GM18873 (cell line): ENCODE results near the gene CDC73.
A peak's percentile ranks its signal among the peaks of the same experiment; 100 is the strongest.
"Not testable (repeated sequence)": the region's sequence is repeated elsewhere in the genome, so short reads cannot be mapped to it uniquely, and the experiment has no call there.

Source experiments
- ATAC-seq: cut with Tn5 transposase; IDR thresholded peaks from one replicate; pipeline ENCODE4 v1.9.1; 2021; ENCODE audit warnings: mild to moderate bottlenecking, moderate library complexity, moderate number of reproducible peaks; ENCODE audit not compliant: unreplicated experiment, low FRiP score

Gene CDC73

DNA sequence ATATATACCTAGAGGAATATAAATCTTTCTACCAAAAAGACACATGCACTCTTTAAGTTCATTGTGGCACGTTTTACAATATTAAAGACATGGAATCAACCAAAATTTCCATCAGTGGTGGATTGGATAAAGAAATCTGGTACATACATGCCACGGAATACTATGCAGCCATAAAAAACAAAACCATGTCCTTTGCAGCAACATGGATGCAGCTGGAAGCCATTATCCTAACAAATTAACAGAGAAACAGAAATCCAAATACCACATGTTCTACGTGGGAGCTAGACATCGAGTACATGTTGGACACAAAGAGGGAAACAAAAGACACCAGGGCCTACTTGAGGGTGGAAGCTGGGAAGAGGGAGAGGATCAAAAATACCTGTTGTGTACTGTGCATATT, 97.6 kb downstream of the CDC73 start:
- no peak for ATAC-seq

DNA sequence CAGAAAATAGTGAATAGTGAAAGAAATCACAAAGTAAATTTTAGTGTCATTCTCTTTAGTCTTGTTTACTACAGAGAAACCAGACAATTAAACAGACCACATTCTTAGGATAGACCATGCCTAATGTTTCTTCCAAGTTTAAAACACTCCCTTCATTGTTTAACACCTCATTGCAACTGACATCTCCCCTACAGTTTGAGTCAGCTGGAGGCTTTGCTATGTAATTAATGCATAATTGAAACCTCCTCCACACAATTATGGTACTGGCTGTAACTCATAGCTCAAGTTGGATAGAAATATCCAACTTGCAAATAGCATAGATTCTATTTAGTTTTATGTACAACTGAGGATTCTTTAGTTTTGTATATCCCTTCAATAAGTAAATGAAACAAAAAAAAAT, 99.8 kb downstream of the CDC73 start:
- ATAC-seq, result no peak

DNA sequence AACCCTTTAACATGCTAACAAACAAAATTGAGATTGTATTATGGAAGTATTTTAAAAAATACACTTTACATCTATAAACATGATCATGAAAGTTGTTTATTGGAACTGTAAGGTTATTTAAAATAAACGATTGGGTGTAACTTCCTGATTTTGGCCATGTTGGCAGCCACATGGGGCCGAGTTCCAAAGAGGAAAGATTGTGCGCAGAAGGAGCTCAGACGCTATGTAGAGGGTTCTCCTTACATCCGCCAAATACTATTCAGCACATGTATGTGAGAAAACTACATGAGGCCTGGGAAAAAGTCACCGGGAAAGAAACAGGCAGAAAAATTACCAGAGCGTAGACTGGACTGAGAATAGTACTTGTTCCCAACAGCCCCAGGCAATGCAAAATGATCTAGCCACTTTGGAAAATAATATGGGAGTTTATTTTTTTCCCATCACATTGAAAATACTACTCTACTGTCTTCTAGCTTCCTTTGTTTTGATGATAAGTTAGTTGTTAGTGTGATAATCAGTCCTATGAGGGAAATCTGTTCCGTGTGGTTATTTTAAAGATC, 100.3 kb downstream of the CDC73 start:
- ATAC-seq, result no peak

DNA sequence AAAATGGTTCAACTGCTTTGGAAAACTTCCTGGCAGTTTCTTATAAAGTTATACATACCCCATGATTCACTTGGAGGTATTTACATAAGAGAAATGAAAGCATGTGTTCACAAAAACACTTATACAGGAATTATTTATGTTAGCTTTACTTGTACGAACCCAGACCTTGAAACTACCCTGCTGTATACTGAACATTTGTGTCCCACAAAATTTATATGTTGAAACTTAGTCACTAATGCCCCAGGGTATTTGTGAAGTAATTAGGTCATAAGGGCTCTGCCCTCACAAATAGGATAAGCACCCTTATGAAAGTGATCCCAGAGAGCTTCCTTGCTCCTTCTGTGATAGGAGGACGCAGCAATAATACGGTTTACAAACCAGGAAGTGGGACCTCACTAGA, 107.3 kb downstream of the CDC73 start:
- ATAC-seq, result no peak

DNA sequence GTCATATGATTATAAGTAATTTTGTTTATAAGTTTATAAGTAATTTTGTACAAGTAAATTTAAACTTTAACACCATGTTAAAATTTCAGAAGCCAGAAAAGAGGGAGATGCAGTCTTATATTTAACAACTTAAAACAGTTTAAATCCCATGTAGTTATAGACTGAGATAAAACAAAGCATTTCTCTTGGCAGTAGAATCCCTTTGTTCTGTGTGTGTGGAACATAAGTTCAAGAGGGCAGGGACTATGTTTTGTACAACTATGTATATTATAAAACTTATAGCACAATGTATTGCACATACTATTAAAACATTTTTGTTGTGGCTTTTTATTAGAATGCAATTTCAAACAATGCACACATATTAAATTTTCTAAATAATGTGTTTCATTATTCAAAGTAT, 109.3 kb downstream of the CDC73 start:
- ATAC-seq, result not testable (repeated sequence)

DNA sequence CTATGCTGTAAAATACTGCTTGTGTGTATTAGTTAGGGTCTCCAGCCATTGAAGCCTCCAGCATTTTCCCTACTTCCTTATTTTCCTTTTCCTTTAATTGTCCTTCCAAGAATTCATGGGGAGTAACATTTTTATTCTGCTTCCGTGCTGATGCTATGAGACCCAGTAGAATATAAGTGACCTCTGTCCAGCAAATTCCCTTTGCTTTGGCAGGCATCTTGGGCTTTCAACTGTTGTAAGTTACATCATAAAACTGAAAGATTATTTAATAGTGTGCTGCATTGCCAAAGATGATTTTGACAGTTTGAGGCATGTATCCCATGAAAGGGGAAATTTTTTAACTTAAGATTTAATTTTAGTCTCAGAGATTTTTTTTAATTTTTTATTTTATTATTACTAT, 112.7 kb downstream of the CDC73 start:
- ATAC-seq, result no peak

DNA sequence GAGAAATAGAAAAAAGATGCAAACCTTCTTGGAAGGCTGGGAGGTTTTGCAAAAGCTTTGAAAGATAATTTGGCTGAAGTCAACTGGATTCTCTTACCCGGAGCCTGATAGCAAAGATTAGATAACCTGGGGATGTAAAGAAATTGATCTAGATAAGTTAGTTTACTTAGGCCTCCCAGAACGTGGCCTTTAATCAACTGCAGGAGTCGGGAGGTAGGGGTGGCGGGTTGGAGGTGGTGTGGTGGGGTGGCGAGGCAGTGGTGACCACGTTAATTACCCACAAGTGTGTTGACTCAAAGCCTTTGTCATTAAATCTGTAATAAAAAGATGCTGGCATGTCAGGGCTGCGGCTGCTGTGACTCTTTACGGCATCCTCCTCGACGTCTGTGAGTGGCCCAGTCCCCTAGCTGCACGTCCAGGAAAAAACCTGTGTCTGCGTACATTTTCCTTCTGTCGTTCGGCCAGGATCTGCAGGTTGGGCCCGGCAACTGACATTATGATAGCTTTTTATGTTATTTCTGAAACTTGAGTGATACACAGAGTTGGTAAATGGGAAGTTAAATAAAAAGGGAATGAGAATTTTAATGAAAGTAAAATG, 115.6 kb downstream of the CDC73 start:
- ATAC-seq, result no peak

DNA sequence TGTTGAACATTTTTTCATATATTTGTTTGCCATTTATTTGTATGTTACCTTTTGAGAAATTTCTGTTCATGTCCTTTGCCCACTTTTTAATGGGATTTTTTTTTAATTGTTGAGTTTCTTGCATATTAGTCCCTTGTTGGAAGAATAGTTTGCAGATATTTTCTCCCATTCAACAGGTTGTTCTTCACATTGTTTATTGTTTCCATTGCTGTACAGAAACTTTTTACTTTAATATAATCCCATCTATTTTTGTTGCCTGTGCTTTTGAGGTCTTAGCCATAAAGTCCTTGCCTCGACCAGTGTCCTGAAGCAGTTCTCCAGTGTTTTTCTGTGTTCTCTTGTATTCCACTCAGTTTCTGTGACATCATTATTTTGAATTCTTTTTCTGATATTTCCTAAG, 118.8 kb downstream of the CDC73 start:
- no peak for ATAC-seq

DNA sequence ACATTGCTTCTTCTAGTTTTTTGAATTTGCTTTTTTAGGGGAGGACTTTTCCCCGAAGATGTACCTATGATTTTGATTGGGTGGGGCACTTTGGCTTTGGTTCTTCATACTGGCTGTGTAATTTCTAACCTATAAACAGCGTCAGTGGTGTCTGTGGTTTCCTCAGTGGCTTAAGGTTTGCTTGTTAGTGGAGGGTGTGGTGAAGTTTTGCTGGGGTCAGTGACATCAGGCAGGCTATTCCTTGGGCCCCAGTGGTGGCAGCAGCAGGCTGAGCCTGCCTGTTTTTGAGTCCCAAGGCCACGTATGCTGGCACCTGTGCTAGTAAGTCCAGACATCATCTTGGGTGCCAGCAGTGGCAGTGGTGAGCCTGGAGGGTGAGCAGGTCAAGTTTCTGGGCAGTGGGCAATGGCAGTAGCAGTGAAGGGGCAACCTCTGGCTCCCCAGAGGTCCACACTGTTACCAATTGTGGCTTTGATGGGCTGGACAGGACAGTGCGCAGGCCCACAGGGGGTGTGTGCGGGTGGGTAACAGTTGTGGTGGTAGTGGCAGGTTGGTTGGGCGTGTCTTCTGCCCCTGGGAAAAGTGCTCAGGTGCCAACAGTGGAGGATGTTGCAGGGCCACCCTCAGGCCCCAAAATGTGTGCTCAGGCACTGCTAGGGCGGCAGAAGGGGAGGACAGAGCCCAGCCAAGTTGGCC, 119.4 kb downstream of the CDC73 start:
- ATAC-seq, result peak; percentile 85

DNA sequence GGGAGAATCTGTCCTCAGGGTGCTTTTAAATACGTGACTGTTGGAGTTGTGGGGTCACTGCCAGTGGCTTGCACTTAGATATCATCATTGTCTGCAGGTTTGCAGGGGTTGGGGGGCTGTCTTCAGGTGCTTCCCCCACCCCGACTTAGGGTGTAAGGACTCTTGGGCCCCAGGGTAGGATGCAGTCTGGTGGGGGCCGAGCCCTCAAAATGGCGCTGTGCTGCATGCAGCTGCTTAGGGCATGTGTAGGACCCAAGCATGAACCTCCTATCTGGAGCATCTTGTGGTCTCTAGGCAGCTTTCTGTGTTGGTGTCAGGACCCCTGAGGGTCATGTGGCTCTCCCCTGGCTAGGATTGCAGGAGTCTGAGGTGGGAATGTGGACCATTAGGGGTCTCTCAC, 120.2 kb downstream of the CDC73 start:
- no peak for ATAC-seq

DNA sequence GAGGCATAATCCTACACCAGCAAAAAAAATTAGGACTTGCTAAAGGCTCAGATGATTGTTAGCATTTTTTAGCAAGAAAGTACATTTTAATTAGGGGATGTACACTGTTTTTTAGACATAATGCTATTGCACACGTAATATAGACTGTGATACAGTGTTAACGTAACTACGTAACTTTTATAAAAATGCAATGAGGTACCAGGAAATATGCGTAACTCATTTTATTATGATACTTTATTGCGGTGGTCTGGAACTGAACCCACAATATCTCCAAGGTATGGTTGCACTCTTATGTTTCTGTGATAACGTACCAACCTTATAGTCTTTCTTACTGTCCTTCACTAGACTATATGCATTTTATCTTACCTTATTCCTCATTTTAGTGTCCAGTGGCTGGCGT, 127.4 kb downstream of the CDC73 start:
- no peak for ATAC-seq

DNA sequence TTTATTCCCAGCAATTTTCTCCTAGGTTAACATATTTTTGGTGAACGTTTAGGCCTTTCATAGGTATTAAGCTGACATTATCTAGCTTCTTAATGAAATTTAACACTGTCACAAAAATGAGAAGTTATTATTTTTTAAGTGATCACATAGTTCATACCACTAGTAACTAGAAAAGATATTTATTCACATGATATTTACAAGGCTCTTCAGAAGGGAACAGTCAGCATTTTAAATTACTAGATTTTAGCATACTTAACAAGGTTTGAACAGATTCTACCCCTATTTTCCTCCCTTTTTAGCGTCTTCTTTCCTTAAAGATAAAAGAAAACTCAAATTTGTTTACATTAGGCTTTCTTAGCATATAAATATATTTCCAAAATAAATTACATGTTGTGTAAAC, 130.1 kb downstream of the CDC73 start:
- ATAC-seq, result no peak

DNA sequence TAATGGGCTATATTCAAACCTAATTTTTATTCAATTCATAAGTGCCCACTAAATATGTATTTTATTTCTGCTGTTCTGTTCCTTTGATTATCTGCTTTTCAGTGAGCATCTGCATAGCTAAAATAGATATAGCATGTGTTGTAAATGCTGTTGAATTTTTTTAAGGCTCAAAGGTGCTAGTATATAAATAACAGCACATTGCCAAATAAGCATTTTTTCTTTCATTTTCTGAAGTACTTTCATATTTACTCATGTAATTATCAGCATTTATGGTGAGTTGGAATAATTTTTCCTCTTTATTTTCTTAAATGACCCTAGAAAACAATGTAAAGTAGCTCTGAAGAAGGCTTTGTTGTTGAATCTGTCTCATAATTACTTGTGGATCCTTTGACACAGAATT, 134.2 kb downstream of the CDC73 start:
- ATAC-seq, result no peak

DNA sequence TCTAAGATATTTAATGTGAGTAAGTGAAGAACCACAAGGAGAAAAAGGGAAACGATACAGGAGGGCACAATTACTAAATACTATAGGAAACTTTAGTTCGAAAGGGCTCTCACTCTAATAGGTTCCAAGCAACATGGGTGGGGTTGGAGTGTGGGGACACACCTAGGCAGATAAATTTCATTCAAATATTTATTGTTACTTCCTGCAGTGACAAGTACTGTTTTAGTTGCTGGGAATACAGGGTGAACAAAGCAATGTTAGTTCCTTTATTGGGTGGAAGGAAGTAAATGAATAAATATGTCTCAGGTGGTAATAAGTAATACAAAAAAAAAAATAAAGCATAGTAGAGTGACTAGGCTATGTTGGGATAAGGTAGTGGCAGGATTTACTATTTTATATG, 137.8 kb downstream of the CDC73 start:
- no peak for ATAC-seq

DNA sequence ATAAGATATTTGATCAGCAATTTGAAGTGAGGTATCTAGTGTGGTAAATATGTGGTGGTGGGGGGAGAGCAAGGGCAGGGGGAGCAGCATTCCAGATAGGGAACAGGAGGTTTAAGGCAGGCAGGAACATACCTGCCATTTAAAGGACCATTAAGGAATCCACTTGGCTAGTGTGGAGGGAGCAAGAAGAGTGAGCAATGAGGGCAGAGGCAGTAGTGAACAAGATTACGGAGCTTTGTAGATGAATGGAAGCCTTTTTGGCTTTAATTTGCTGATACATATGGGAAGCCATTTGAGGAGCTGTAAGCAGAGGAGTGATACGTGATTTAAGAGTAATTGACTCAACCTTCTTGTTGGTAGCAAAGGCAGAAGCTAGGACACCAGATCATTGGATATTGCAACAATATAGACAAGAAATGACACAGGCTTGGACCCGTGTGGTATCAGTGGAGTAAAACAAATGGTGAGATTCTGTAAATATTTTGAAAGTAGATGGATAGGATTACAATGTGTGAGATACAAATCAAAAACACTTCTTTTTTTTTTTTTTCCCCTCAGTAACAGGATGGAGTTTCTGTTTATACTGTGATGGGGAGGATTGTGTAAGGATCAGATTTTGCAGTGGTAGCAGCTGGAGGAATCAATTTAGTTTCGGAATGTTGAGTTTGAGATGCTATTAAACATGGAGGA, 138.4 kb downstream of the CDC73 start:
- no peak for ATAC-seq

DNA sequence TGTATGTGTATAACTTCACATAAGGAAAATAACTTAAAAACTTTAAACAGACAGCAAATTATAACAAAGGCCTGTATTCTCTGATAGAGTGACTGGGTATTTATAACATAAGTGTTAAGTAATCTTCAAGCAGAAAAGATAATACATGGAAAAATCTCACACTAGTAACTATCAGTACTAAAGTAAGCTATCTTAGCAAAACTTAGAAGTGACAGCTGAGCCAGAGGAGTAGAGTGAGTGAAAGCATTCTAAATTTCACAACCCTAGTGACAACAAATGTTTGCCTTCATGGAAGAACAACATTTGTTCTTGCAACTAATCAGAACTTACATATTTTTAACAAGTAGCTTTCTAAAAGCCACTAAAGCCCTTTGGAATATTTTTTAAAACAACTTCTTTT, 139.1 kb downstream of the CDC73 start:
- ATAC-seq, result no peak

DNA sequence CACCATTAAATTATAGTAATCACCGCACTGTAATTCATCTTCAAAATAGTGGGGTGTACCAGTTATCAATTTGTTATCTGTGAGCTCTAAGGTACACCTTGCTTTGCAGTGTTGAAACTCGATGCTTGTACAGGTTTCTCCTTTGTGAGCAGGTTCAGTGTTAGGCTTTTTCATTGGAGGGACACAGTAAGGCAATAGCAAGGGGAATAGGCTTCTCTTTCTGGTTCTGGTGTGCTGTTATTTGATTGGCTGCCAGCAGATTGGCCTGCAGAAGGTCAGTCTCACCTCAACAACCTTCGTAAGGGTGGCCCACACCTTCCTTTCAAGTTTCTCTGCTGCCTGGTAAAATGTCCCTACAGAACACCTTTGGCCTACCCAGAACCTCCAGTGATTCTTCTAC, 140.8 kb downstream of the CDC73 start:
- no peak for ATAC-seq

DNA sequence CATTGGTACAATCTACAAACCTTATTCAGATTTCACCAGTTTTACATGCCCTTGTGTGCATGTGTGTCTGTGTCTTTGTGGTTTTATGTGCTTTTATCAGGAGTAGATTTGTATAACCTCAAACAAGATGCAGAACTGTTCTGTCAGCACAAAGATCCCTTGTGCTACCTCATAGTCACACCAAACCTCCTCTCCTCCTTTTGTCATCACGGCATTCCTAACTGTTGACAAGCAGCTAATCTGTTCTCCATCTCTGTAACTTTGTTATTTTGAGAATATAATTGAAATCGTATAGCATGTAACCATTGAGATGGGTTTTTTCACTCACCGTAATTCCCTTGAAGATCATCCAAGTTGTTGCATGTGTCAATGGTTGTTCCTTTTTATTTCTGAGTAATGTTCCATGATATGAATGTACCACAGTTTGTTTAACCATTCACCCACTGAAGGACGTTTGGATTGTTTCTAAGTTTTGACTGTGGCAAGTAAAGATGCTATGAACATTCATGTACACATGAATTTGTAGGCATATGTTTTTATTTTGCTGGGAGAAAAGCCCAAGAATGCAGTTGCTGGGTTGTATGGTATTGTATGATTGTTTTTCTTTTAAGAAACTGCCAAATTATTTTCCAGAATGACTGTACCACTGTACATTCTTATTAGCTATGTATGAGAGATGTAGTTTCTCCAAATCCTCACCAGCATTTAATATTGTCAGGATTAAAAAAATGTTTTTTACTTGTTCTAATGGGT, 142.7 kb downstream of the CDC73 start:
- ATAC-seq, result no peak

DNA sequence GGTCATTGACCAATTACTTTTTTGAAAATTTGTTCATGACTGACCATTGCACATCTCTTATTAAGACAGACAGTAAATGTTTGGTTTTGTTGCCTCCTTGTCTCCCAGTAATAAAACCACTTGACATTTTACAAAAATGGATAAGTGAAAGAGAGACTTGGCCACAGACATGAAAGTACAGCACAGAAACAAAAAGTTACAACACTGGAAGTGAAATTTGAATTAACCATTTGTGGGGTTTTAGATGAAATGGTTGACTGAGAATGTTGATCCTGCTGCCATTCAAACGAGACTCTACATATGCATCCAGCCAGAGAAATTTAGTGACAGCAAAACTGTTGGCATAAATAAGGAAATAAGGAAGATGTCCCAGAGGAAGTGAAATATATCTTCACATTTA, 143.9 kb downstream of the CDC73 start:
- ATAC-seq, result no peak

DNA sequence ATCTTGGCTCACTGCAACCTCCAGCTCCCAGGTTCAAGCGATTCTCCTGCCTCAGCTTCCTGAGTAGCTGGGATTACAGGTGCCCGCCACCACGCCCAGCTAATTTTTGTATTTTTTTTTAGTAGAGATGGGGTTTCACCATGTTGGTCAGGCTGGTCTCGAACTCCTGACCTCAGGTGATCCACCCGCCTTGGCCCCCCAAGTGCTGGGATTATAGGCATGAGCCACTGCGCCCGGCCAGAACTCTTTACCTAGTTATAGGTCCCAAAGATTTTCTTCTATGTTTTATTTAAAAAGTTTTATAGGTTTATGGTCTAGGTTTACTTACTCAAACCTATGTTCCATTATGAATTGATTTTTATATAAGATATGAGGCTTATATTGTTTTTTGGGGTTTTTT, 145.0 kb downstream of the CDC73 start:
- ATAC-seq, result not testable (repeated sequence)

DNA sequence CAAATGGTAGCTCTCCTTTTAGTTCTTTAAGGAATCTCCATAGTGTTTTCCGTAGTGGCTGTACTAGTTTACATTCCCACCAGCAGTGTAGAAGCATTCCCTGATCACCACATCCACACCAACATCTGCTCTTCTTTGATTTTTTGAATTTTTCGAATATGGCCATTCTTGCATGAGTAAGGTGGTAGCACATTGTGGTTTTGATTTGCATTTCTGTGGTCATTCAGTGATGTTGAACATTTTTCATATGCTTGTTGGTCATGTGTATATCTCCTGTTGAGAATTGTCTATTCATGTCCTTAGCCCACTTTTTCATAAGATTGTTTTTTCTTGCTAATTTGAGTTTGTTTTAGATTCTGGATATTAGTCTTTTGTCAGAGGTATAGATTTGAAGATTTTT, 149.2 kb downstream of the CDC73 start:
- ATAC-seq, result peak; percentile 94
